HCT116 (cell line): ENCODE data around the gene RGPD8. TPM values are rescaled to one million over a fixed set of nuclear protein-coding genes. Genes with fewer than 3 reads are reported as not detected.
"Not testable (repeated sequence)": the region's sequence is repeated elsewhere in the genome, so short reads cannot be mapped to it uniquely, and the experiment has no call there.

Experiments
- ATAC-seq: fragments of 200-7000 bp; cut with Tn5 transposase; 2 replicates; pipeline ENCODE4 v1.9.1; 2020; ENCODE audit warnings: mild to moderate bottlenecking, moderate library complexity
- BruUV-seq: library from RNA; stranded (reverse); fragments of 400-500 nt; replicated peaks from 2 replicates; lab custom pipeline; 2021; lab: Mats Ljungman, UMichigan
- CTCF ChIA-PET: fragments of 300-600 bp; sonication (Branson Sonifier 250); formaldehyde crosslinking; loops from one replicate; lab custom pipeline; 2021; ENCODE audit warnings: antibody characterized with exemption; lab: Charles Lee
- POLR2A ChIA-PET: fragments of 300-600, 350-600 bp; sonication (Branson Sonifier 250); formaldehyde crosslinking; loops from one replicate; lab custom pipeline; 2021; ENCODE audit warnings: antibody characterized with exemption; lab: Charles Lee
- RAD21 ChIA-PET, 2 experiments: fragments of 300-600 bp; sonication (Branson Sonifier 250); formaldehyde crosslinking; loops; one replicate each; lab custom pipeline; 2023; ENCODE audit warnings: low total read pairs in 2 of 2; ENCODE audit not compliant: uncharacterized antibody in 2 of 2, unreplicated experiment in 2 of 2, low non-redundant PET in 1 of 2; lab: Charles Lee
- DNase-seq: peaks from one replicate; pipeline ENCODE4 v3.0.0-alpha.2; 2010; ENCODE audit warnings: low read depth, low spot score
- H2AFZ ChIP-seq: fragments of 200-600 bp; shearing (Covaris generic), sonication (generic); 2 replicates; pipeline ENCODE4 v1.6.1; 2017; ENCODE audit warnings: low read depth, mixed run types, mixed read lengths, antibody characterized with exemption, low read length; ENCODE audit not compliant: poor library complexity, severe bottlenecking
- H3K27ac ChIP-seq: 2 replicates; pipeline ENCODE4 v1.5.1; 2012; ENCODE audit warnings: low read depth, low read length
- H3K27me3 ChIP-seq: fragments of 200-600 bp; sonication (generic); 2 replicates; pipeline ENCODE4 v1.6.1; 2016; ENCODE audit warnings: mixed run types, low read length, mixed read lengths; ENCODE audit not compliant: insufficient read depth
- H3K36me3 ChIP-seq, 2 experiments: fragments of 200-500 bp in 1 of 2; fragments of 200-600 bp in 1 of 2; sonication (Bioruptor generic) in 1 of 2; sonication (generic) in 1 of 2; 2 replicates each; pipeline versions ENCODE4 v1.5.1 to v1.6.1; 2014 to 2016; ENCODE audit warnings: low read length in 2 of 2, inconsistent platforms in 1 of 2, mixed read lengths in 1 of 2, mixed run types in 1 of 2; ENCODE audit not compliant: insufficient read depth in 2 of 2, control insufficient read depth in 1 of 2
- H3K4me1 ChIP-seq, 2 experiments: fragments of 200-600 bp in 1 of 2; sonication (generic) in 1 of 2; 2 replicates each; pipeline versions ENCODE4 v1.5.1 to v1.6.1; 2012 to 2017; ENCODE audit warnings: low read length in 2 of 2, inconsistent platforms in 1 of 2, mild to moderate bottlenecking in 1 of 2, mixed read lengths in 1 of 2, mixed run types in 1 of 2, moderate library complexity in 1 of 2; ENCODE audit not compliant: insufficient read depth in 2 of 2, control insufficient read depth in 1 of 2
- H3K4me2 ChIP-seq: fragments of 200-600 bp; sonication (generic); 2 replicates; pipeline ENCODE4 v1.6.1; 2017; ENCODE audit warnings: mixed run types, low read length, mixed read lengths
- H3K4me3 ChIP-seq, 2 experiments: fragments of 200-600 bp in 1 of 2; sonication (generic) in 1 of 2; replicated peaks in 1 of 2; 2 replicates each; pipeline ENCODE4 v1.5.1; 2011 to 2016; ENCODE audit warnings: low read length in 2 of 2, control low read depth in 1 of 2, low read depth in 1 of 2, mild to moderate bottlenecking in 1 of 2, mixed read lengths in 1 of 2, mixed run types in 1 of 2
- H3K79me2 ChIP-seq: fragments of 200-600 bp; sonication (generic); 2 replicates; pipeline ENCODE4 v1.6.1; 2017; ENCODE audit warnings: mild to moderate bottlenecking, mixed run types, low read length, moderate library complexity, mixed read lengths; ENCODE audit not compliant: insufficient read depth
- H3K9ac ChIP-seq: fragments of 200-600 bp; sonication (generic); 2 replicates; pipeline ENCODE4 v1.6.1; 2016; ENCODE audit warnings: low read length, mixed read lengths
- H3K9me2 ChIP-seq: fragments of 200-600 bp; sonication (generic), shearing (Covaris generic); 2 replicates; pipeline ENCODE4 v1.6.1; 2017; ENCODE audit warnings: mixed run types, mild to moderate bottlenecking, moderate library complexity; ENCODE audit not compliant: insufficient read depth
- H3K9me3 ChIP-seq, 2 experiments: fragments of 200-500 bp in 1 of 2; fragments of 200-600 bp in 1 of 2; sonication (Bioruptor generic) in 1 of 2; sonication (generic) in 1 of 2; 2 replicates each; pipeline ENCODE4 v1.6.1; 2014 to 2017; ENCODE audit warnings: low read length in 2 of 2, mixed read lengths in 2 of 2, inconsistent platforms in 1 of 2, low read depth in 1 of 2, mild to moderate bottlenecking in 1 of 2, mixed run types in 1 of 2, moderate library complexity in 1 of 2; ENCODE audit not compliant: control insufficient read depth in 1 of 2, insufficient read depth in 1 of 2
- H4K20me1 ChIP-seq: fragments of 200-600 bp; sonication (generic), shearing (Covaris generic); 2 replicates; pipeline ENCODE4 v1.6.1; 2017; ENCODE audit warnings: mixed run types, mild to moderate bottlenecking, moderate library complexity; ENCODE audit not compliant: insufficient read depth
- SRF ChIP-seq: IDR thresholded peaks from 2 replicates; pipeline ENCODE4 v1.6.1; 2012; ENCODE audit warnings: low read depth
- intact Hi-C: fragments of 100-400 bp; cut with micrococcal nuclease; formaldehyde crosslinking; loops from 2 replicates; pipeline ENCODE4 v1.10.0; 2022
- total RNA-seq: library from RNA; stranded (reverse); gene quantifications from one replicate; pipeline ENCODE4 v1.2.1, GENCODE V29; 2021; ENCODE audit not compliant: unreplicated experiment

Gene RGPD8
- total RNA-seq, 1 experiment from 2014 or later = 11.0 TPM

DNA sequence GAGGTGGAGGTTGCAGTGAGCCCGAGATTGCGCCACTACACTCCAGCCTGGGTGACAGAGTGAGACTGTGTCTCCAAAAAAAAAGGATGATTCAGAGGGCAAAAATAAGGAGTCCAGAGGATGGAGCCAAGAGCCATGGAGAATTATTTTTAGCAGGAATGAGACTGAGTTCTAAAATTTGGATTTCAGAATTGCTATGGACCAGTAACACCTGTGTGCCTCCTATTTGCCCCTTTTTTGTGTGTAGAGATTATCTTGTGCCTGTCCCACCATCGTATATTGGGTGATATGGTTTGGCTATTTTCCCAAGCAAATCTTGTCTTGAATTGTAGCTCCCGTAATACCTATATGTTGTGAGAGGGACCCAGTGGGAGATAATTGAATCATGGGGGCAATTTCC is 16.4 kb upstream of the RGPD8 start:
- Histone ChIP-seq H3K4me1 (no peaks in the 10 kb centered on the region), H3K27me3 (no peaks in the 10 kb centered on the region), H3K4me3 (no peak overlapping the region), H3K9me3 (peaks cover 4 to 12% of the 10 kb centered on the region in 2 experiments; a peak in 1 of 4 replicates)
- CTCF ChIA-PET = no interaction called here
- no peak for TF ChIP-seq SRF
- TF ChIP-seq, all 23 proteins: peak for 0
- intact Hi-C loops = no loop called here
- POLR2A ChIA-PET = no interaction called here
- Histone ChIP-seq H3K9ac (no peak overlapping the region), H3K36me3 (no peaks in the 10 kb centered on the region), H3K4me2 (no peak overlapping the region), H3K27ac (no peak overlapping the region), H2AFZ (no peak overlapping the region), H3K79me2 (no peaks in the 10 kb centered on the region), H4K20me1 (no peaks in the 10 kb centered on the region), H3K9me2 (no peaks in the 10 kb centered on the region)
- ATAC-seq (no peak), DNase-seq (no peak)
- RAD21 ChIA-PET = no interaction called here
- no TSS peak for BruUV-seq

DNA sequence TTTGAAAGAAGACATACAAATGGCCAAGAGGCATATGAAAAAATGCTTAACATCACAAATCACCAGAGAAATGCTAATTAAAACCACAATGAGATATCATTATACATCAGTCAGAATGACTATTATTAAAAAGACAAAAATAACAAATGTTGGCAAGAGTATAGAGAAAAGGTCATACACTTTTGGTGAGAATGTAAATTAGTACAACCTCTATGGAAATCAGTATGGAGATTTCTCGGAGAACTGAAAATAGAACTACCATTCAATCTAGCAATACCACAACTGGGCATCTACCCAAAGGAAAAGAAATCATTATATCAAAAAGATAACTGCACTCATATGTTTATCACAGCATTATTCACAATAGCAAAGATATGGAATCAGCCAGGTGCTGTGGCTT is 10.8 kb upstream of the RGPD8 start:
- DNase-seq, H3K27ac ChIP-seq, H2AFZ ChIP-seq, H3K4me3 ChIP-seq, RAD21 ChIA-PET, CTCF ChIA-PET, BruUV-seq, H3K4me1 ChIP-seq, H4K20me1 ChIP-seq, H3K9me3 ChIP-seq, H3K9me2 ChIP-seq, intact Hi-C loops, H3K9ac ChIP-seq, H3K79me2 ChIP-seq, H3K4me2 ChIP-seq, ATAC-seq, H3K36me3 ChIP-seq, POLR2A ChIA-PET, H3K27me3 ChIP-seq: not testable (repeated sequence)

DNA sequence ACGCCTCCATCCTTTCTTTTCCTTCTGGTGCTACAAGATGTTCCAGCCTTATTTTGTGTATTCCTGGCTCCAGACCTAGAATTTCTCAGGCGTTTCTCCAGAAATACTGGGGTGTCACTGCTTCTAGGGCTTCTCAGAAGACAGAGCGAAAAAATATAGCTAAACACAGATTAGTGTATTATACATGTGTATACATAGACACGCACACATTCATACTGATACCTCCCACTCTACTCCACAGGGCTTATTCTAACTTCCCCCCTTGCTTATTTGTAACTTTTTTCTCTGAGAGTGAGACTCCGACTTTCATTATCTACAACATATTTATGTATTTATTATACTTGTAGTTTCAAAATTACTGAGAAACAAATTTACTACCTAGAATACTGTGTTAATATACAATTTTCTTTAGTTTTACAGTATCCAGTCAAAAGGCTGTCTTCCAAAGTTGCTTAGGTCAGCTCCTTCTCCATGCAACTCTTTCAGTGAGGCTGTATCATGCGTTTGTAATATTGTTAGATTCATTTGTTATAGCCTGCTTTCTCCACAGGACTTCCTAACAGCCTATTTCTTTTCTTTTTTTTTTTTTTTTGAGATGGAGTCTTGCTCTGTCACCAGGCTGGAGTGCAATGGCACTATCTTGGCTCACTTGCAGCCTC is 5.3 kb upstream of the RGPD8 start:
- H3K9me2 ChIP-seq, H3K36me3 ChIP-seq, H3K4me3 ChIP-seq, ATAC-seq, H3K79me2 ChIP-seq, BruUV-seq, CTCF ChIA-PET, RAD21 ChIA-PET, H3K4me2 ChIP-seq, H3K9ac ChIP-seq, H3K4me1 ChIP-seq, H3K9me3 ChIP-seq, H3K27ac ChIP-seq, POLR2A ChIA-PET, intact Hi-C loops, DNase-seq, H3K27me3 ChIP-seq, H2AFZ ChIP-seq, H4K20me1 ChIP-seq: not testable (repeated sequence)

DNA sequence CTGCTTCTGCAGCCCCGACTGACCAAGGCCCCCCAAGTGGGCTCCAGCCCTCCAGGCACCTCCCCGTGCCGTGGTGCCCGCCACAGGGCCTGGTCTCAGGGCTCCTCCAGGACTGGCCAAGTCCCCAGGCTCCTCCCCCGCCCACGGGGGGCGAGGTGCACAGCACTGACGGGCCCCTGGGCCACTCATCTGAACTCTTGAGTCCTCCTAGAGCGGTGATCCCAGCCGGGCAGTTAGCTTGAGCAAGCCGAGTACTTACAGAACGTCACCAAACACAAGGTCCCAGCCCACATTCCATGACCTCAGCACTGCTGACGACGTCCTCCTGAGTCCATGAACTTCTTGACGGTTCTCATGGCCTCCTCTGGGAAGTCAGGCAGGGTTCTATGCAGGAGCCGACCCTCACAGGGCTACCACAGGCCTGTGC is 4.0 kb upstream of the RGPD8 start:
- H3K4me1 ChIP-seq, H3K9me2 ChIP-seq, POLR2A ChIA-PET, H3K4me2 ChIP-seq, BruUV-seq, DNase-seq, H3K27ac ChIP-seq, RAD21 ChIA-PET, ATAC-seq, H3K9ac ChIP-seq, CTCF ChIA-PET, intact Hi-C loops, H2AFZ ChIP-seq, H3K27me3 ChIP-seq, H3K79me2 ChIP-seq, H3K9me3 ChIP-seq, H3K36me3 ChIP-seq, H4K20me1 ChIP-seq, H3K4me3 ChIP-seq: not testable (repeated sequence)
